Hippocampal formation (tissue), 2 donors: ENCODE measurements around the gene ST3GAL3.
"Not testable (repeated sequence)": the region's sequence is repeated elsewhere in the genome, so short reads cannot be mapped to it uniquely, and the experiment has no call there.

Experiments used
- DNase-seq, 2 donors: peaks; one replicate each; lab custom pipeline; 2025; lab: John Stamatoyannopoulos, UW

The ST3GAL3 gene

GRCh38 chr1:43703836-43704235, 3.5 kb upstream of the ST3GAL3 start:
- DNase-seq: no peak

GRCh38 chr1:43704838-43705237, 2.5 kb upstream of the ST3GAL3 start:
- no peak for DNase-seq

GRCh38 chr1:43705334-43705733, 2.0 kb upstream of the ST3GAL3 start:
- DNase-seq: no peak

GRCh38 chr1:43705982-43706597, 1.2 kb upstream of the ST3GAL3 start:
- DNase-seq: no peak

GRCh38 chr1:43706598-43707189, 642 bp upstream of the ST3GAL3 start:
- DNase-seq: no peak

- DNase-seq: no peak
These were observed 670 bp downstream of the ST3GAL3 start for GRCh38 chr1:43708002-43708410.

- DNase-seq: no peak
These were observed 3.7 kb downstream of the ST3GAL3 start for GRCh38 chr1:43711049-43711448.

GRCh38 chr1:43711524-43712386, 4.4 kb downstream of the ST3GAL3 start:
- DNase-seq: no peak

- no peak for DNase-seq
These were observed 9.4 kb downstream of the ST3GAL3 start for GRCh38 chr1:43716559-43717281.

GRCh38 chr1:43719063-43719462, 11.7 kb downstream of the ST3GAL3 start:
- no peak for DNase-seq

GRCh38 chr1:43719670-43720419, 12.5 kb downstream of the ST3GAL3 start:
- DNase-seq: not testable (repeated sequence)

- DNase-seq: no peak
These were observed 15.5 kb downstream of the ST3GAL3 start for GRCh38 chr1:43722810-43723209.

GRCh38 chr1:43729816-43730463, 22.6 kb downstream of the ST3GAL3 start:
- DNase-seq: no peak

- DNase-seq: no peak
These were observed 24.7 kb downstream of the ST3GAL3 start for GRCh38 chr1:43731867-43732531.

- no peak for DNase-seq
These were observed 29.5 kb downstream of the ST3GAL3 start for GRCh38 chr1:43736819-43737218.

- no peak for DNase-seq
These were observed 34.7 kb downstream of the ST3GAL3 start for GRCh38 chr1:43742026-43742425.

GRCh38 chr1:43743206-43743605, 35.9 kb downstream of the ST3GAL3 start:
- no peak for DNase-seq

GRCh38 chr1:43747736-43748135, 40.4 kb downstream of the ST3GAL3 start:
- no peak for DNase-seq

GRCh38 chr1:43750083-43750482, 42.7 kb downstream of the ST3GAL3 start:
- no peak for DNase-seq

GRCh38 chr1:43753422-43753821, 46.1 kb downstream of the ST3GAL3 start:
- no peak for DNase-seq

GRCh38 chr1:43754892-43755291, 47.6 kb downstream of the ST3GAL3 start:
- DNase-seq: no peak
